Sigmoid colon (tissue), 7 donors: ENCODE data around the gene SEMA3G. TPM values are rescaled to one million over a fixed set of nuclear protein-coding genes. Genes with fewer than 3 reads are reported as not detected.

Source experiments
- DNase-seq: peaks from one replicate; pipeline ENCODE4 v3.0.0-alpha.2; 2019
- H3K27ac ChIP-seq, 4 donors: fragments of 200-600 bp; sonication (generic); one replicate each; pipeline ENCODE4 v1.5.1; 2016 to 2019; ENCODE audit warnings: mild to moderate bottlenecking in 1 of 4
- H3K27me3 ChIP-seq, 3 donors: fragments of 200-600 bp; sonication (generic); one replicate each; pipeline ENCODE4 v1.5.1; 2019; ENCODE audit warnings: mild to moderate bottlenecking in 1 of 3
- H3K36me3 ChIP-seq, 4 donors: fragments of 200-600 bp; sonication (generic); one replicate each; pipeline ENCODE4 v1.5.1; 2016 to 2019
- H3K4me1 ChIP-seq, 4 donors: fragments of 200-600 bp; sonication (generic); one replicate each; pipeline ENCODE4 v1.5.1; 2017 to 2019
- H3K4me3 ChIP-seq, 4 donors: fragments of 200-600 bp; sonication (generic); one replicate each; pipeline ENCODE4 v1.5.1; 2017 to 2019; ENCODE audit warnings: mild to moderate bottlenecking in 2 of 4, moderate library complexity in 1 of 4
- H3K9me3 ChIP-seq, 4 donors: fragments of 200-600 bp in 3 of 4; sonication (generic) in 3 of 4; one replicate each; pipeline versions ENCODE4 v1.5.1 to v1.6.1; 2013 to 2019
- EP300 ChIP-seq, 4 donors: sonication (generic); formaldehyde crosslinking; IDR thresholded peaks; one replicate each; pipeline ENCODE4 v1.6.1; 2017; ENCODE audit warnings: antibody characterized with exemption in 4 of 4
- POLR2A ChIP-seq, 2 donors: fragments of 450-650 bp; IDR thresholded peaks; one replicate each; pipeline ENCODE4 v1.6.1; 2016; ENCODE audit warnings: antibody characterized with exemption in 2 of 2, mild to moderate bottlenecking in 2 of 2, moderate library complexity in 2 of 2
- POLR2AphosphoS5 ChIP-seq, 4 donors: sonication (generic); formaldehyde crosslinking; IDR thresholded peaks; one replicate each; pipeline ENCODE4 v1.6.1; 2017; ENCODE audit warnings: antibody characterized with exemption in 4 of 4
- WGBS, 2 donors: extraction: QIAGEN DNeasy Blood & Tissue Kit; methylation state at CpG; one replicate each; pipeline ENCODE4 v1.1.7; 2013; 5-methylcytosine and 5-hydroxymethylcytosine counted together
- intact Hi-C: fragments of 100-400 bp; cut with DNase I; formaldehyde crosslinking; loops from one replicate; pipeline ENCODE4 v1.15.1; 2023
- polyA plus RNA-seq, 3 donors: library from polyadenylated mRNA; stranded (reverse); fragments of 200-250 nt; gene quantifications; one replicate each; pipeline ENCODE4 v1.2.3, GENCODE V29; 2013
- total RNA-seq, 4 donors: library from RNA; depleted of rRNA; stranded (reverse); fragments of >200 nt; gene quantifications; one replicate each; pipeline ENCODE4 v1.1.0, GENCODE V29; 2016
- TF ChIP-seq, protein P1 (sequence below), 4 experiments: fragments of 450-650 bp in 3 of 4; fragments of 200-600 bp in 1 of 4; IDR thresholded peaks; one replicate each; pipeline ENCODE4 v1.5.1; 2016 to 2019; ENCODE audit warnings: antibody characterized with exemption in 4 of 4, mild to moderate bottlenecking in 3 of 4, moderate library complexity in 2 of 4
- donor health status: healthy with polysubstance abuse.
- donor health status: Bipolar disorder and iron deficiency.
- donor health status: healthy.

SEMA3G gene
- total and polyA plus RNA-seq, 7 donors, result 0.23 to 7.4 (median 3.9) TPM

DNA sequence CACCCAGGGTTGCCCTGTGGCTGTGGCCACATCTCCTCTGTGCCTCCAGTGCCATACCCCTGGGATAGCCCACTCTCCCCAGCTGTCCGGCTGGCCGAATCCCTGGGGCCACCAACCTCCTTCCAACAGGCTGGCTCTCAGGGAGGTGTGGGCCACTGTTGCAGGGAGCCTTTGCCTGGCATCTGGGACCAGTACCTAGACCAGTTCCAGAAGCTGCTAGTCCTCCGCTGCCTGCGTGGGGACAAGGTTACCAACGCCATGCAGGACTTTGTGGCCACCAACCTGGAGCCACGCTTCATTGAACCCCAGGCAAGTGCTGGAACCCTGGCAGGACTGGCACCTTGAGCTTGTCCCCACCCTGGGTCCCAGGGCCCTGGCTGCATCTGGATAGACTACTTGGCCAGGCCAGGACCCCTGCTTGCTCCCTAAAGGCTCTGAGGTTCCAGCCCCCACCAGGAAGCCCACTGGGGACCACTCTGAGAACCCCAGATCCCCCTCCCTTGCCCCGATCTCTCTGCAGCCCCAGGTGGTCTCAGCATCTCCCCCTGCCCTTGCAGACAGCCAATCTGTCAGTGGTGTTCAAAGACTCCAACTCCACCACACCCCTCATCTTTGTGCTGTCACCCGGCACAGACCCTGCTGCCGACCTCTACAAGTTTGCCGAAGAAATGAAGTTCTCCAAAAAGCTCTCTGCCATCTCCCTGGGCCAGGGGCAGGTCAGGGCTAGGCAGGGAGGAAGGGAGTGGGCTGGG is 50.0 kb downstream of the SEMA3G start:
- Histone ChIP-seq H3K36me3 (peaks cover 0 to 16% (median 0%) of the 10 kb centered on the region in 4 donors), H3K4me3 (no peak overlapping the region), H3K27me3 (no peaks in the 10 kb centered on the region), H3K4me1 (no peaks in the 10 kb centered on the region), H3K27ac (no peak overlapping the region), H3K9me3 (no peaks in the 10 kb centered on the region)
- no peak for DNase-seq
- intact Hi-C loops, result no loop called here
- TF ChIP-seq EP300 (IDR thresholded peaks at IDR 0.05) (no peak), POLR2AphosphoS5 (IDR thresholded peaks at IDR 0.05) (no peak), POLR2A (IDR thresholded peaks at IDR 0.05) (no peak)
- TF ChIP-seq, protein P1, sequence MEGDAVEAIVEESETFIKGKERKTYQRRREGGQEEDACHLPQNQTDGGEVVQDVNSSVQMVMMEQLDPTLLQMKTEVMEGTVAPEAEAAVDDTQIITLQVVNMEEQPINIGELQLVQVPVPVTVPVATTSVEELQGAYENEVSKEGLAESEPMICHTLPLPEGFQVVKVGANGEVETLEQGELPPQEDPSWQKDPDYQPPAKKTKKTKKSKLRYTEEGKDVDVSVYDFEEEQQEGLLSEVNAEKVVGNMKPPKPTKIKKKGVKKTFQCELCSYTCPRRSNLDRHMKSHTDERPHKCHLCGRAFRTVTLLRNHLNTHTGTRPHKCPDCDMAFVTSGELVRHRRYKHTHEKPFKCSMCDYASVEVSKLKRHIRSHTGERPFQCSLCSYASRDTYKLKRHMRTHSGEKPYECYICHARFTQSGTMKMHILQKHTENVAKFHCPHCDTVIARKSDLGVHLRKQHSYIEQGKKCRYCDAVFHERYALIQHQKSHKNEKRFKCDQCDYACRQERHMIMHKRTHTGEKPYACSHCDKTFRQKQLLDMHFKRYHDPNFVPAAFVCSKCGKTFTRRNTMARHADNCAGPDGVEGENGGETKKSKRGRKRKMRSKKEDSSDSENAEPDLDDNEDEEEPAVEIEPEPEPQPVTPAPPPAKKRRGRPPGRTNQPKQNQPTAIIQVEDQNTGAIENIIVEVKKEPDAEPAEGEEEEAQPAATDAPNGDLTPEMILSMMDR (IDR thresholded peaks at IDR 0.05), result no peak
- WGBS, 2 donors, result 91 to 95% methylated on average over 10 of the region's 10 CpGs

DNA sequence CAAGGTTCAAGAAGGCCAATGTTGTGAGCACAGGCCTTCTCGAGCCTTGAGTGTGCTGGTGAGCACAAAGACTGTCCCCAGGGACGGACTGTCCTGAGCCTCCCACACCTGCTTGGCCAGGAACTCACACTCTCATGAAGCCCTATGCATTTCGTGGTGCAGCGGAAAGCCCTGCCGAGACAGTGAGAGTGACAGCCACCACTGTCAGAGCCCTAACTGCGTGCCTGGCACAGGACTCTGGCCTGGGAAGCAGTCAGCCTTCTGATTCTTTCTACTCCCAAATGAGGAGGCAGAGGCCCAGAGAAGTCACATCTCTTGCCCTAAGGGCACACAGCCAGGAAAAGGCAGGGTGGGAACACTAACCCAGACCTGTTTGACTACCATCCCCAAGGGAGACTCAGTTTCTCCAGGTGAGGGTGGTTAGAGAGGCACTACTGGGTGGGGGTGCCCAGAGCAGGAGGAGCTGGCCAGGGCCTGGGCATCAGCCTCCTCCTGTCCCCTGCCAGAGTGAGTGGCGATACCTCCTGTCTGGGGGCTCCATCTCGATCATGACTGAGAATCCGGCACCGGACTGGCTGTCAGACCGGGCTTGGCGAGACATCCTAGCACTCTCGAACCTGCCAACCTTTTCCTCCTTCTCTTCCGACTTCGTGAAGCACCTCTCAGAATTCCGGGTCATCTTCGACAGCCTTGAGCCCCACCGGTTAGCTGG is 50.8 kb downstream of the SEMA3G start:
- no peak for DNase-seq
- no peak overlapping the region for H3K27ac ChIP-seq
- H3K4me1 ChIP-seq, result no peaks in the 10 kb centered on the region
- no peaks in the 10 kb centered on the region for H3K9me3 ChIP-seq
- H3K4me3 ChIP-seq, result no peak overlapping the region
- TF ChIP-seq POLR2AphosphoS5 (IDR thresholded peaks at IDR 0.05) (no peak), EP300 (IDR thresholded peaks at IDR 0.05) (no peak), POLR2A (IDR thresholded peaks at IDR 0.05) (no peak)
- TF ChIP-seq, protein P1 (IDR thresholded peaks at IDR 0.05), result no peak
- 94 to 95% methylated on average over 18 of the region's 18 CpGs for WGBS, 2 donors
- no peaks in the 10 kb centered on the region for H3K27me3 ChIP-seq
- peaks cover 0 to 16% (median 0%) of the 10 kb centered on the region in 4 donors for H3K36me3 ChIP-seq
- intact Hi-C loops, result no loop called here

DNA sequence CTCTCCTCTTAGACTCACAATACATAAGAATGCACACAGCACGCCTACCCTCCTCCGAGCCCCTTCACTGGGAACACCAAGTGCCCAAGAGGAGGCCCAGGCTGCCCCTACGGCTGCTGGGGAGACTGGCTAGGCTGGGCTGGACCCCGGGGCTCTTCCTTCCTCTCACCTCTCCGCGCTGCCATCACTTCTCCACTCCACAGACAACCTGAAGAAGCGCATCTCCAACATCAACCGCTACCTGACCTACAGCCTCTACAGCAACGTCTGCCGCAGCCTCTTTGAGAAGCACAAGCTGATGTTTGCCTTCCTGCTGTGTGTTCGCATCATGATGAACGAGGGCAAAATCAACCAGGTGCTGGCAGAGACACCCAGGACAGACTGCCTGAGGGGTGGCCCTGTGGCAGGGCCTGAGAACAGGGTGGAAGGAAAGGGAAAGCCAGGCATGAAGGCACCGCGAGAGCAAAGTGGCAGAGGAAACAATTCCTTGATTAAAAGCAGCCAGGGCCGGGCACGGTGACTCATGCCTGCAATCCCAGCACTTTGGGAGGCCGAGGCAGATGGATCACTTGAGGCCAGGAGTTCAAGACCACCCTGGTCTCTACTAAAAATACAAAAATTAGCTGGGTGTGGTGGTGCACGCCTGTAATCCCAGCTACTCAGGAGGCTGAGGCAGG is 51.6 kb downstream of the SEMA3G start:
- H3K27me3 ChIP-seq, result no peaks in the 10 kb centered on the region
- no peaks in the 10 kb centered on the region for H3K9me3 ChIP-seq
- DNase-seq, result no peak
- WGBS, 2 donors, result 92 to 93% methylated on average over 18 of the region's 18 CpGs
- H3K36me3 ChIP-seq, result peaks cover 0 to 16% (median 0%) of the 10 kb centered on the region in 4 donors
- H3K27ac ChIP-seq, result no peak overlapping the region
- intact Hi-C loops, result no loop called here
- no peak overlapping the region for H3K4me3 ChIP-seq
- TF ChIP-seq POLR2AphosphoS5 (IDR thresholded peaks at IDR 0.05) (no peak), EP300 (IDR thresholded peaks at IDR 0.05) (no peak), POLR2A (IDR thresholded peaks at IDR 0.05) (no peak)
- TF ChIP-seq, protein P1 (IDR thresholded peaks at IDR 0.05), result no peak
- no peaks in the 10 kb centered on the region for H3K4me1 ChIP-seq

DNA sequence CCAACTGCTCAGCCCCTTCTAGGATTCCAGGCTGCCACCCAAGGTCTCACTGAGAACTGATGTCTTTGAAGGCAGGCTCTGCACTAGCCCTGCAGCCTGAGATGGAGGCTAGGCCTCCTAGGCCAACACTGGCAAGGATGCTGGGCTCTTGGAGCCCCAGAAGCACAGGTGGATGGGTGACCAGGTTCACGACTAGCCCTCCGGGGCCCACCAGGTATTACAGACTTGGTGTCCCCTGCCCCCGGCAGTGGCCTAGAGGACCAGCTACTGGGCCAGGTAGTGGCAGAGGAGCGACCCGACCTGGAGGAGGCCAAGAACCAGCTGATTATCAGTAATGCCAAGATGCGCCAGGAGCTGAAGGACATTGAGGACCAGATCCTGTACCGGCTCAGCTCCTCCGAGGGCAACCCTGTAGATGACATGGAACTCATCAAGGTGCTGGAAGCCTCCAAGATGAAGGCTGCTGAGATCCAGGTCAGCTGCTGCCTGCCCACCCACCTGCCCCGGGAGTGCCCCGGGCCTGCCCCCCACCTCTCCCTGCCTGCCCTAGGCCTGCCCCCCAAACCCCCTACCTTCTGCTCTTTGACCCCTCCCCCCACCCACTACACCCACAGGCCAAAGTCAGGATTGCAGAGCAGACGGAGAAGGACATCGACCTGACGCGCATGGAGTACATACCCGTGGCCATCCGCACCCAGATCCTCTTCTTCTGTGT is 52.5 kb downstream of the SEMA3G start:
- H3K9me3 ChIP-seq, result no peaks in the 10 kb centered on the region
- TF ChIP-seq POLR2A (IDR thresholded peaks at IDR 0.05), result no peak
- TF ChIP-seq POLR2AphosphoS5 (IDR thresholded peaks at IDR 0.05), result no peak
- TF ChIP-seq, protein P1 (IDR thresholded peaks at IDR 0.05), result no peak
- H3K4me1 ChIP-seq, result no peaks in the 10 kb centered on the region
- WGBS, 2 donors, result 94 to 97% methylated on average over 16 of the region's 16 CpGs
- intact Hi-C loops, result no loop called here
- H3K27ac ChIP-seq, result no peak overlapping the region
- no peak overlapping the region for H3K4me3 ChIP-seq
- no peaks in the 10 kb centered on the region for H3K27me3 ChIP-seq
- H3K36me3 ChIP-seq, result peaks cover 0 to 16% (median 0%) of the 10 kb centered on the region in 4 donors
- no peak for DNase-seq
